T-helper 1 cell treated with Interleukin-12 subunit alpha and Interleukin-12 subunit beta and Interleukin-4 antibody, amounts not matched to agents 30 μg/mL and 1 μg/mL, for 36 hours (primary cell): ENCODE measurements around the gene FBN1.

Experiments used
- H3K27ac Mint-ChIP-seq: one replicate; pipeline ENCODE4 v1.8.0; 2021; ENCODE audit warnings: mild to moderate bottlenecking, mixed read lengths
- H3K27me3 Mint-ChIP-seq: one replicate; pipeline ENCODE4 v1.8.0; 2021; ENCODE audit warnings: low read depth, mixed read lengths
- H3K36me3 Mint-ChIP-seq: one replicate; pipeline ENCODE4 v1.8.0; 2021; ENCODE audit warnings: low read depth, mixed read lengths
- H3K4me1 Mint-ChIP-seq: one replicate; pipeline ENCODE4 v1.8.0; 2021; ENCODE audit warnings: low read depth, mixed read lengths
- H3K4me3 Mint-ChIP-seq: one replicate; pipeline ENCODE4 v1.8.0; 2021; ENCODE audit warnings: mild to moderate bottlenecking, moderate library complexity, mixed read lengths
- H3K9me3 Mint-ChIP-seq: one replicate; pipeline ENCODE4 v1.8.0; 2021; ENCODE audit warnings: mixed read lengths

FBN1 gene

GRCh38 chr15:48395521-48396011, 249.9 kb downstream of the FBN1 start:
- peaks cover 2% of the 10 kb centered on the region for H3K27me3 Mint-ChIP-seq
- H3K9me3 Mint-ChIP-seq: no peaks in the 10 kb centered on the region
- H3K36me3 Mint-ChIP-seq: no peaks in the 10 kb centered on the region
- H3K4me1 Mint-ChIP-seq: no peaks in the 10 kb centered on the region
- H3K4me3 Mint-ChIP-seq: no peak overlapping the region
- no peak overlapping the region for H3K27ac Mint-ChIP-seq

DNA sequence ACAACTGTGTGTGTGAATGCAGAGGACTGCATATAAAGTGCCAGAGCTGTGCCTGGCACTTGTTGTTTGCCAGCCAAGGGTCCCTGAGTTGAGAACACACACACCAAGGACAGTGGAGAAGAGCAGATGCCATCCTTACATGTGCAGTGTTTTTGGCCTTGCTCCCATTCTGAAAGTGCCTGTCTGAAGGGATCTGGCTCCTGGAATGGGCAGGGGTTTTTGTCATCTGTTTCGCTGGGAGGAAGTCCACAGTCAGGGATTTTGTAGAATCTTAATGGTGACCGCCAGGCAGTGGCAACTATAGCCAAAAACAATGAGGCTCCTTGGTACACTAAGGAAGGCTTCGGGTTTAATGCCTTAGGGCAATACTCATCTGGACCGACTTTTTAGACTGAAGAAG, 250.5 kb downstream of the FBN1 start:
- no peak overlapping the region for H3K4me3 Mint-ChIP-seq
- H3K9me3 Mint-ChIP-seq: no peaks in the 10 kb centered on the region
- H3K27ac Mint-ChIP-seq: no peak overlapping the region
- H3K27me3 Mint-ChIP-seq: peaks cover 4% of the 10 kb centered on the region
- no peaks in the 10 kb centered on the region for H3K4me1 Mint-ChIP-seq
- H3K36me3 Mint-ChIP-seq: no peaks in the 10 kb centered on the region

GRCh38 chr15:48393645-48394506, 251.6 kb downstream of the FBN1 start:
- no peaks in the 10 kb centered on the region for H3K9me3 Mint-ChIP-seq
- peaks cover 4% of the 10 kb centered on the region for H3K27me3 Mint-ChIP-seq
- H3K4me1 Mint-ChIP-seq: no peaks in the 10 kb centered on the region
- no peaks in the 10 kb centered on the region for H3K36me3 Mint-ChIP-seq
- no peak overlapping the region for H3K27ac Mint-ChIP-seq
- no peak overlapping the region for H3K4me3 Mint-ChIP-seq

DNA sequence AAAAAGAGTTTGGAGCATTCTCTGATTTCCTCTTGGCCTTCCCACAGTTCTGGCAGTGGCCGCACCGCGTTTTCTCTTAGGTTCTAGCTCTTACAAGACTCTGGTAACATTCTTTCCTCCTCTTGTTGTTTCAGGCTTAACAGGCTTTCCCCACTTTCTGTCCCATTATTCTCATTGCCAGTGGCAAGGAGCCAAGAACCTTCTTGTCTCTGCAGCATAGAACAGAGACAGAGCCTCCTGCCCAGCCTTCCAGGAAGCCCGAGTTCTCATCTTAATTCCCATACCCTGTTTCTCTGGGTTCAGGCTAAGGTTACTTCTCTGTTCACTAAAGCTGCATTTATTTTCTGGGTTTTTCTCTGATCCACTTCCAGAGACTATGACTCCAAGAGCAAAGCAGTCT, 253.2 kb downstream of the FBN1 start:
- Mint-ChIP-seq H3K4me3 (no peak overlapping the region), H3K27ac (no peak overlapping the region), H3K9me3 (no peaks in the 10 kb centered on the region), H3K27me3 (peaks cover 4% of the 10 kb centered on the region), H3K36me3 (no peaks in the 10 kb centered on the region), H3K4me1 (no peaks in the 10 kb centered on the region)

DNA sequence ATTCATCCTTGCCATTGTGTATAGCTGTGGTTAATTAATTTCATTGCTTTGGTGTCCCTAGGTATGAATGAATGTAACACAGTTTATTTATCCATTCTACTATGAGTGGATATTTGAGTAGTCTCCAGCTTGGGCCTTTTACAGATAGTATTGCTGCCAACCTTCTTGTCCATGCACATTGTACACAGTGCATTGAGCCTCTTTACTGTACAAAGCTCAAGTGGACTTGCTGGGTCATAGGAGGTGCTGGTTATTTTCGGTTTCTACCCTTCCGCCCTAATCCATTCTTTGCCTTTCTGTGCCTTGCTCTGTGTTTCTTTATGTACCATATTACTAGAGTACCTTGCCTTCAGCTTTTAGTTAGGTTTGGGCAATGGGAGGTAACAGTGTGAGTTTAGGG, 253.6 kb downstream of the FBN1 start:
- H3K27me3 Mint-ChIP-seq: peaks cover 4% of the 10 kb centered on the region
- H3K9me3 Mint-ChIP-seq: no peaks in the 10 kb centered on the region
- no peaks in the 10 kb centered on the region for H3K4me1 Mint-ChIP-seq
- H3K4me3 Mint-ChIP-seq: no peak overlapping the region
- no peak overlapping the region for H3K27ac Mint-ChIP-seq
- H3K36me3 Mint-ChIP-seq: no peaks in the 10 kb centered on the region

DNA sequence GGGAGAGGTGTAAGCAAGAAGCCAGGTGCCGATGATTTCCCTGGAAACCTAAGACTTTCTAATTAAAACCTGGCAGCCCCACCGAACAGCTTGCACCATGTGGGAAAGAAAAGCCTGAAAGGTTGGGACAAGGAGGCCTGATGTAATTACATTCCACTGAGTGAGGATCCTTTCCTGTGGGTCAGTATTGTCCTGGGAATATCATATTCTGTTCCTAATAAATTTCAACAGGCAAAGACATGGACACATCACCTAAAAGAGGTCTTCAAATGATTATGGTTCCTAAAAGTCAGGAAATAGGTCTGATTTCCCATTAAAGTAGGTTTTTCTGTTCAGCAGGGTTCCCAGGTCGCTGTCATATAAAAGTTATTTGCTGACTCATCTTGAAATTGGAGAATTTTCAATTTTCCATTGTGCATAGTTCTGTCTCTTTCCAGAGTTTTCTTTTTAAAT, 255.8 kb downstream of the FBN1 start:
- Mint-ChIP-seq H3K27me3 (peaks cover 4% of the 10 kb centered on the region), H3K4me3 (no peak overlapping the region), H3K27ac (no peak overlapping the region)

GRCh38 chr15:48388910-48389309, 256.6 kb downstream of the FBN1 start:
- no peaks in the 10 kb centered on the region for H3K36me3 Mint-ChIP-seq
- no peak overlapping the region for H3K27ac Mint-ChIP-seq
- no peaks in the 10 kb centered on the region for H3K9me3 Mint-ChIP-seq
- peaks cover 4% of the 10 kb centered on the region for H3K27me3 Mint-ChIP-seq
- H3K4me1 Mint-ChIP-seq: no peaks in the 10 kb centered on the region
- no peak overlapping the region for H3K4me3 Mint-ChIP-seq

More for the DNA sequence above, 255.8 kb downstream of the FBN1 start:
- no peaks in the 10 kb centered on the region for H3K36me3 Mint-ChIP-seq
- no peaks in the 10 kb centered on the region for H3K9me3 Mint-ChIP-seq
- no peaks in the 10 kb centered on the region for H3K4me1 Mint-ChIP-seq

DNA sequence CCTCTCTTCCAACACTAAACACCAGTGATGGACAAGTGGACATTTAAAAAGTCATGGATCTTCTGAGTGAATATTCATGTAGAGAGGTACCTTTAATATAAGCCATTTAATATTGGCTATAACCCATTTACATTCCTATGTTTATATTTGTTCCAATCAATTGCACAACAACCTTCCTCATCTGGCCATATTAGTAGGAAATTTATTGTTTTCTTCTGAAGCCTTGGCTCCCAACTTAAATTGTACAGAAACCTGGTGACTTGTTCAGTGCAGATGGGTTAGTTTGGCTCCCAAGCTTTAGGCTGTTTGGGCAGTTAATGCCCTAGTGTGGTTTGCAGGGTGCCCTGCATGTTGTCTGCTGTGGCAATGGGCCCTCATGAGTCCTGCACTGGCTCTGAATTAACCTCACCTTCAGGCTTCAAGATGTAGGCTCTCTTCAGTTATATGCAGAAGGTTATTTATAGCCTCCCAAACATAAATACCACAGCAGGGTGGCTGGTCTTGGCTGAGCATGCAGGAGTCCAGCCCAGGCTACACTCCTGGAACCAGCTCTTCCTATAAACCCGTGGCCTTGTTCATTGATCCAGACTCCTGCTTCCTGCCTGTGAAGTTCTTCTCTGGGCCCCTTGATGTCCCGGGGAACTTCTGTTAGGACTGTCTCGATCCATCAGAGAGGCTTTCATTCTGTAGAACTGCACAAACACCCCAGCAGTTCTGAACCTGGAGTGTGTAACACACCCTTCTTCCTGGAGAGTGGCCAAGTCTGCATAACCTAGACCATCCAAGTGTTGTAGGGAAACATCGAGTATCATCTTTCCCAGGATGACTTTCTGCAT, 257.3 kb downstream of the FBN1 start:
- H3K4me3 Mint-ChIP-seq: no peak overlapping the region
- H3K27me3 Mint-ChIP-seq: peaks cover 4% of the 10 kb centered on the region
- no peaks in the 10 kb centered on the region for H3K4me1 Mint-ChIP-seq
- no peak overlapping the region for H3K27ac Mint-ChIP-seq
- H3K36me3 Mint-ChIP-seq: no peaks in the 10 kb centered on the region
- no peaks in the 10 kb centered on the region for H3K9me3 Mint-ChIP-seq

GRCh38 chr15:48385031-48385830, 260.3 kb downstream of the FBN1 start:
- Mint-ChIP-seq H3K27me3 (no peaks in the 10 kb centered on the region), H3K9me3 (no peaks in the 10 kb centered on the region), H3K4me3 (no peak overlapping the region), H3K36me3 (no peaks in the 10 kb centered on the region), H3K27ac (no peak overlapping the region), H3K4me1 (no peaks in the 10 kb centered on the region)

DNA sequence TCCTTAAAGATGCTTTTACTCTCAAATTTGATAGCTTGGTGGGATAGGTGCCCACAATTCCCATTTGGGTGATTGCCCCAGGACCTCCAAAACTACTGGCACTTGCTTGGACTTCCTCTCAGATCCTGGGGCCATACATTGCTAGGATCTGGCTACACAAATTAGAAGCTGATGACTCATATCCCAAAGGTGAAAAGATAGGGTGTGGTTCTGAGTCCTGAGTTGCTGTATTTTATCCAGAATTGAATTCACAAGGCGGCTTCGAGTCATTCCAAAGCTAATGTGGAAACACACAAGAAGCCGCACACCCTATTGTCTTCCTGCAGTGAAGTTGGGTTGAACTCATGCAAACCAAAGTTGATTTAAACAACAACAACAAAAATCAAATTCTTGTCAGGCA, 260.9 kb downstream of the FBN1 start:
- H3K27me3 Mint-ChIP-seq: peaks cover 4% of the 10 kb centered on the region
- no peak overlapping the region for H3K4me3 Mint-ChIP-seq
- no peaks in the 10 kb centered on the region for H3K9me3 Mint-ChIP-seq
- no peaks in the 10 kb centered on the region for H3K36me3 Mint-ChIP-seq
- H3K27ac Mint-ChIP-seq: no peak overlapping the region
- H3K4me1 Mint-ChIP-seq: no peaks in the 10 kb centered on the region

DNA sequence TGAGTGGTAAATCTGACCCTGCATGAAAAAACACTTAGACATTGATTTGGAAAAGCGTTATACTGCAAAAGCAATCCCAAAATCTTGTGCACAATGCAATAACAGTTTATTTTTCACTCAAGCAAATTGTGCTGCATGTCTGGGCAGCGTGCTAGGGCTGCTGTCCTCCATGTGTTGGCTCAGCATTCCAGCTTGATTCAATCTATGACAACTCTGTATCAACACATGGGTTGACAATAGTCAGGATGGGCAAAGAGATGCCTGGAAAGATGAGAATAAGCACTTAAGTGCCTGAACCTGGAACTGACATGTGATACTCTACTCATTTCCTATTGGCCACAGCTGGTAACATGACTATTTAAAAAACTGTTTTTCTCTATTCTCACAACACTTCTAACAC, 262.5 kb downstream of the FBN1 start:
- no peaks in the 10 kb centered on the region for H3K36me3 Mint-ChIP-seq
- no peaks in the 10 kb centered on the region for H3K4me1 Mint-ChIP-seq
- H3K4me3 Mint-ChIP-seq: no peak overlapping the region
- no peak overlapping the region for H3K27ac Mint-ChIP-seq
- H3K27me3 Mint-ChIP-seq: peaks cover 10% of the 10 kb centered on the region
- H3K9me3 Mint-ChIP-seq: no peaks in the 10 kb centered on the region

DNA sequence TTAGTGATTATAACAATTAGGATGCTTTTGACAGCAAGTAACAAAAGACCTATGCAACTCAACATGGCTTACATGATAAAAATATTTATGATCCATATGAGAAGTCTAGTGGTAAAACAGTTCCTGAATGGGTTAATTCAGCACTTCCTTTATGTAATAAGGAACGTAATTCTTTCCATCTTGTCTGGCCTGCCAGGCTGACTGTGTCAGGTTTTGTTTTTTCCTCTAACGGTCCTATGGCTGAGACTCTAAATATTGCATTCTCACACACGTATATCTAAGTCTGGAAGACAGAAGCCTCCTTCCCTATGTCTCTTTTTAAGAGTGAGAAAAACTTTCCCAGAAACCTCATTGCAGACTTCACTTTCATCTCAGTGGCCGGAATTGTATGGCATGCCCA, 263.6 kb downstream of the FBN1 start:
- H3K4me1 Mint-ChIP-seq: no peaks in the 10 kb centered on the region
- H3K36me3 Mint-ChIP-seq: no peaks in the 10 kb centered on the region
- H3K9me3 Mint-ChIP-seq: no peaks in the 10 kb centered on the region
- H3K4me3 Mint-ChIP-seq: no peak overlapping the region
- H3K27ac Mint-ChIP-seq: no peak overlapping the region
- peaks cover 14% of the 10 kb centered on the region for H3K27me3 Mint-ChIP-seq

- Mint-ChIP-seq H3K4me1 (no peaks in the 10 kb centered on the region), H3K4me3 (no peak overlapping the region), H3K27me3 (peaks cover 20% of the 10 kb centered on the region), H3K36me3 (no peaks in the 10 kb centered on the region), H3K9me3 (no peaks in the 10 kb centered on the region), H3K27ac (no peak overlapping the region)
Measured at GRCh38 chr15:48380198-48380597, 265.3 kb downstream of the FBN1 start.

- peaks cover 30% of the 10 kb centered on the region for H3K27me3 Mint-ChIP-seq
Measured at GRCh38 chr15:48375767-48376166, 269.7 kb downstream of the FBN1 start.

More at GRCh38 chr15:48375767-48376166, 269.7 kb downstream of the FBN1 start:
- Mint-ChIP-seq H3K4me3 (no peak overlapping the region), H3K27ac (no peak overlapping the region), H3K9me3 (no peaks in the 10 kb centered on the region), H3K4me1 (no peaks in the 10 kb centered on the region), H3K36me3 (no peaks in the 10 kb centered on the region)
